Thyroid gland (tissue), 4 donors: ENCODE results near the gene OXA1L. TPM values are rescaled to one million over a fixed set of nuclear protein-coding genes. Genes with fewer than 3 reads are reported as not detected.
"Not testable (repeated sequence)": the region's sequence is repeated elsewhere in the genome, so short reads cannot be mapped to it uniquely, and the experiment has no call there.

Source experiments
- DNase-seq, 2 donors: peaks; one replicate each; pipeline ENCODE4 v3.0.0-alpha.2; 2019
- H3K27ac ChIP-seq, 3 donors: fragments of 200-600 bp; sonication (generic); 1 replicate in 2 of 3; 2 replicates in 1 of 3; pipeline ENCODE4 v1.5.1; 2016 to 2019; ENCODE audit warnings: mild to moderate bottlenecking in 1 of 3, moderate library complexity in 1 of 3
- H3K27me3 ChIP-seq: fragments of 200-600 bp; sonication (generic); one replicate; pipeline ENCODE4 v1.5.1; 2019
- H3K36me3 ChIP-seq, 2 donors: fragments of 200-600 bp; sonication (generic); one replicate each; pipeline ENCODE4 v1.5.1; 2016 to 2019
- H3K4me1 ChIP-seq, 2 donors: fragments of 200-600 bp; sonication (generic); one replicate each; pipeline ENCODE4 v1.5.1; 2017 to 2019
- H3K4me3 ChIP-seq, 3 donors: fragments of 200-600 bp; sonication (generic); replicated peaks in 1 of 3; 1 replicate in 2 of 3; 2 replicates in 1 of 3; pipeline ENCODE4 v1.5.1; 2016; ENCODE audit warnings: mild to moderate bottlenecking in 1 of 3
- H3K9me3 ChIP-seq: fragments of 200-600 bp; sonication (generic); one replicate; pipeline ENCODE4 v1.5.1; 2017
- POLR2A ChIP-seq, 2 donors: fragments of 450-650 bp; IDR thresholded peaks; one replicate each; pipeline ENCODE4 v1.6.1; 2017; ENCODE audit warnings: antibody characterized with exemption in 2 of 2, mild to moderate bottlenecking in 2 of 2, moderate library complexity in 1 of 2
- WGBS, 2 donors: methylation state at CpG; one replicate each; pipeline ENCODE4 v1.1.5; 2017; 5-methylcytosine and 5-hydroxymethylcytosine counted together
- intact Hi-C: fragments of 100-400 bp; cut with DNase I; formaldehyde crosslinking; loops from one replicate; pipeline ENCODE4 v1.15.1; 2023
- total RNA-seq, 4 donors: library from RNA; depleted of rRNA; stranded (reverse); fragments of >200 nt; gene quantifications; one replicate each; pipeline ENCODE4 v1.2.3, GENCODE V29; 2016
- TF ChIP-seq, protein P1 (sequence below), 6 experiments: fragments of 200-600 bp in 3 of 6; fragments of 450-650 bp in 3 of 6; sonication (generic) in 3 of 6; IDR thresholded peaks; one replicate each; pipeline ENCODE4 v1.5.1; 2016 to 2019; ENCODE audit warnings: antibody characterized with exemption in 6 of 6, mild to moderate bottlenecking in 2 of 6, inconsistent platforms in 1 of 6, moderate library complexity in 1 of 6

OXA1L gene
- total RNA-seq, 4 donors from 2014 or later = 104 to 131 (median 117) TPM

DNA sequence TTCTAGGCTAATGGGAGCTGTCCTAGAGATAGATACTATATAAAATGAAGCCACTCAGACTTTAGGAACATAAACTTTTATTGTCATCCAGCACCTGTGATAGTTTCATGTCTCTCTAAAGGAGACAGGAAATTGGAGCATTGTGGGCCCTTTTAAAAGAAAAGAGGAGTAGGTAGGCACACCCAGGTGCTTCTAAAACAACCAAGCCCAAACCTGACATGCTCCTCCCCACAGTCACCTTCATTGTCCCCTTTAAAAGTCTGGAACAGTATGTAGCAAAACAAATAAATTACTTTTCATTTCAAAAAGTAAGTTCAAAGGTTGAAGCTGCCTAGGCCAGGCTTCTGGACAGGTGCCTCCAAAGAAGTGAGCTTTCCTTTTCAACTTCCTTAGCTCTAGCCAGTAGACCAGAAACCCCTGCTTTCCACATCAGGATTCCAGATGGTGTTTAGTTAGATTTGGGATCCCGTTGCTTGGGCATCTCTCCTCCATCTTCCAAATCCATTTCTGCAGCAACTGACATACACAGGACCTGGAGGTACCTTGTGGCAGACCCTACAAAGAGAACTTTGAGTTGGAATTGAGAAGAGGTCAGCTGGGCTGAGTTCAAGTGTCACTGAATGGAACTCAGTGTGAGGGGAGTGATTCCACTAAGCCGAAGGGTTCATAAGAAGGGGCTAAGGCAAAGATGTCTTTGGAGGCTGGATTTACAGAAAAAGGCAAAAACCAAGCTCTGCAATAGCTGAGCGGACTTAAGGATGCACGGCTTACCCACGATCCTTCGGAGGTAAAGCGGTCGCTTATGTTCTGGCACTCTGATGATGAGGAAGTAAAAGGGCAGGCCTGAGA lies 6.9 kb downstream of the OXA1L start:
- H3K27me3 ChIP-seq = no peaks in the 10 kb centered on the region
- intact Hi-C loops = loop anchor here (10.0 kb wide), 1 partner anchor 51 kb away; the partner anchor contains the start of gene MRPL52
- no peaks in the 10 kb centered on the region for H3K9me3 ChIP-seq
- H3K27ac ChIP-seq = no peak overlapping the region
- WGBS, 2 donors = 95 to 98% methylated on average over 8 of the region's 8 CpGs
- H3K4me3 ChIP-seq = no peak overlapping the region
- no peak for DNase-seq
- peaks cover 41% of the 10 kb centered on the region in 2 donors for H3K36me3 ChIP-seq
- TF ChIP-seq, protein P1, sequence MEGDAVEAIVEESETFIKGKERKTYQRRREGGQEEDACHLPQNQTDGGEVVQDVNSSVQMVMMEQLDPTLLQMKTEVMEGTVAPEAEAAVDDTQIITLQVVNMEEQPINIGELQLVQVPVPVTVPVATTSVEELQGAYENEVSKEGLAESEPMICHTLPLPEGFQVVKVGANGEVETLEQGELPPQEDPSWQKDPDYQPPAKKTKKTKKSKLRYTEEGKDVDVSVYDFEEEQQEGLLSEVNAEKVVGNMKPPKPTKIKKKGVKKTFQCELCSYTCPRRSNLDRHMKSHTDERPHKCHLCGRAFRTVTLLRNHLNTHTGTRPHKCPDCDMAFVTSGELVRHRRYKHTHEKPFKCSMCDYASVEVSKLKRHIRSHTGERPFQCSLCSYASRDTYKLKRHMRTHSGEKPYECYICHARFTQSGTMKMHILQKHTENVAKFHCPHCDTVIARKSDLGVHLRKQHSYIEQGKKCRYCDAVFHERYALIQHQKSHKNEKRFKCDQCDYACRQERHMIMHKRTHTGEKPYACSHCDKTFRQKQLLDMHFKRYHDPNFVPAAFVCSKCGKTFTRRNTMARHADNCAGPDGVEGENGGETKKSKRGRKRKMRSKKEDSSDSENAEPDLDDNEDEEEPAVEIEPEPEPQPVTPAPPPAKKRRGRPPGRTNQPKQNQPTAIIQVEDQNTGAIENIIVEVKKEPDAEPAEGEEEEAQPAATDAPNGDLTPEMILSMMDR (IDR thresholded peaks at IDR 0.05) = no peak
- no peak for TF ChIP-seq POLR2A (IDR thresholded peaks at IDR 0.05)
- no peaks in the 10 kb centered on the region for H3K4me1 ChIP-seq

DNA sequence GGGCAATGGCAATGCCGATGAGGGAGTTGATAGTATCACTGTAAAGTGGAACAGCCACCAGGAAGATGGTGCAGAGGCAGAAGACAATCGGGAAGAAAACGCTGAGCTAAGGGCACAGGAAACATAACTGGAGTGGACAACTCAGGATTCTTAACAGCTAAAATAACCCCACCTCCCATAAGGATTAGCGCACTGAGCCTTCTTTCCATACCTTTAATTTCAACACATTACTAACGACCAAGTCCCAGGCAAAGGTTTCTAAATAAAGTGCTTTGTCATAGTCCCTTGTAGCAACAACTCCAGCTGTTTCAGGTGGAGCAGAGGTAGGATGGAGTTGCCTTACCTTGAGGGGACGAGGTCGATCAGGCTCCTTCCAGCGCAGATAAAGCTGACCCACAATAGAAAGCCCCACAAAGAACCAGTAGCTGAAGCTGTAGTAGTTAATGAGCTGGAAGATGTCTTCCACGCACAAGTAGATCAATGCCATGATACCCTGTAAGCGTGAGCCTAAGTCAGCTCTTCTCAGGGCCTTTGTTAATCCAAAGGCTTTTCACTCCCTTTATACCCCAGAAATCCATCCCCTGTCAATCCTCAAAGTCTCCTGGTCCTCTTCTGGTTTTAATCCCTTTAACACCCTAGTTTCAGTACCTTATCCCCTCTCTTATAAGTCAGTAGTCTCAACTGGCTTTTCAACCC lies 7.7 kb downstream of the OXA1L start:
- DNase-seq = no peak
- Histone ChIP-seq H3K27me3 (no peaks in the 10 kb centered on the region), H3K36me3 (peaks cover 40 to 41% of the 10 kb centered on the region in 2 donors), H3K9me3 (no peaks in the 10 kb centered on the region), H3K27ac (no peak overlapping the region), H3K4me3 (no peak overlapping the region), H3K4me1 (no peaks in the 10 kb centered on the region)
- TF ChIP-seq POLR2A (IDR thresholded peaks at IDR 0.05) = no peak
- TF ChIP-seq, protein P1 (IDR thresholded peaks at IDR 0.05) = no peak
- intact Hi-C loops = loop anchor here (10.0 kb wide), 1 partner anchor 51 kb away; the partner anchor contains the start of gene MRPL52
- WGBS, 2 donors = 90% methylated on average over 10 of the region's 10 CpGs

DNA sequence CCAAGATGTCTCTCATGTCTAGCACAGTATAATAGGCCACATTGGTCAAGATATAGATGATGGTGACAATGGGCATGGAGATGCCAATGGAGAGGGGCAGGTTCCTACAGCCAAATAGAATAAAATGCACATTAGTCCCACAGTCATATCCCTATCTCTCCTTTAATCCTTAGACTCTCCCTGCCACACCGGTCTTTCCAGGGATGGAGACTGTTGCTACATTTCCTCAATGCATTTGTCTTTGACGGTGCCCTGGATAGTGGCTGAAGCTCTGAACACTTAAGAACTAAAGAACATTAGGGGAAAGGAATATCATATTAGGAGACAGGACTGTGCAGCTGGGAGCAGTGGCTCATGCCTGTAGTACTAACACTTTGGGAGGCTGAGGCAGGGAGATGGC lies 9.7 kb downstream of the OXA1L start:
- TF ChIP-seq, protein P1 (IDR thresholded peaks at IDR 0.05) = no peak
- TF ChIP-seq POLR2A (IDR thresholded peaks at IDR 0.05) = no peak
- Histone ChIP-seq H3K27ac (no peak overlapping the region), H3K27me3 (no peaks in the 10 kb centered on the region), H3K4me3 (no peak overlapping the region), H3K36me3 (peaks cover 19 to 22% of the 10 kb centered on the region in 2 donors), H3K4me1 (peaks cover 8 to 10% of the 10 kb centered on the region in 2 donors), H3K9me3 (no peaks in the 10 kb centered on the region)
- 84 to 96% methylated on average over 2 of the region's 2 CpGs for WGBS, 2 donors
- no peak for DNase-seq
- intact Hi-C loops = loop anchor here (10.0 kb wide), 1 partner anchor 49 kb away; the partner anchor contains the start of gene MRPL52

DNA sequence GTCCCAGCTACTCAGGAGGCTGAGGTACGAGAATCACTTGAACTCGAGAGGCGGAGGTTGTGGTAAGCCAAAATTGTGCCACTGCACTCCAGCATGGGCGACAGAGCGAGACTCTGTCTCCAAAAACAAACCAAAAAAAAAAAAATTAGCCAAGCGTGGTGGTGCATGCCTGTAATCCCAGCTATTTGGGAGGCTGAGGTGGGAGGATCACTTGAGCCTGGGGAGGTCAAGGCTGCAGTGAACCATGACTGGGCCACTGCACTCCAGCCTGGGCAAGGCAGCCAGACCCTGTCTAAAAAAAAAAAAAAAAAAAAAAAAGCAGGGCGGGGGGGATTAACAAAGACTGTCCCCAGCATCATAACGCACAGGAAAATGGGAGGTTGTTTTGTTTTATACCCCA lies 10.4 kb downstream of the OXA1L start:
- H3K36me3 ChIP-seq = peaks cover 13 to 16% of the 10 kb centered on the region in 2 donors
- H3K4me1 ChIP-seq = peaks cover 8 to 15% of the 10 kb centered on the region in 2 donors
- not testable (repeated sequence) for H3K4me3 ChIP-seq, H3K27me3 ChIP-seq, H3K9me3 ChIP-seq, H3K27ac ChIP-seq, DNase-seq
- intact Hi-C loops = loop anchor here (10.0 kb wide), 1 partner anchor 48 kb away; the partner anchor contains the start of gene MRPL52
- WGBS, 2 donors = 91 to 93% methylated on average over 8 of the region's 8 CpGs

DNA sequence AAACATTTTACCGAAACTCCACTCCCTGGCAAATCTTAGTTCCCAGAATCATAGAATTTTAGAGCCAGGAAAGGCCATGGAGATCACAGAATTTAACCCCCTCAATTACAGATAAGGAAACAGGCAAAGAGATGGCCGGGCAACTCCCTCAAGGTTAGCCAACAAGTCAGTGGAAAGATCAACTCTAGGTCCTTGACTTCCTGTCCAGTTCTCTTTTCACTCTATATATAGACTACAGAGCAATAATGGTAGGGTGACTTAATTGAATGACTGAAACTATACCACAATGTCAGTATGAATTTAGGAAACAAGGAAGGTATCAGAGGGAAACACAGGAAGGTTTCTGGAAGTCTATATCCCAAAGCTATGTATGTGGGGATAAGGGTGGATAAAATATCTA lies 11.6 kb downstream of the OXA1L start:
- H3K9me3 ChIP-seq = no peaks in the 10 kb centered on the region
- 89 to 96% methylated on average over 2 of the region's 2 CpGs for WGBS, 2 donors
- no peak overlapping the region for H3K27ac ChIP-seq
- H3K4me3 ChIP-seq = no peak overlapping the region
- H3K4me1 ChIP-seq = peaks cover 8 to 15% of the 10 kb centered on the region in 2 donors
- intact Hi-C loops = loop anchor here (10.0 kb wide), 1 partner anchor 47 kb away; the partner anchor contains the start of gene MRPL52
- TF ChIP-seq, protein P1 (IDR thresholded peaks at IDR 0.05) = no peak
- TF ChIP-seq POLR2A (IDR thresholded peaks at IDR 0.05) = no peak
- H3K27me3 ChIP-seq = no peaks in the 10 kb centered on the region
- no peak for DNase-seq
- H3K36me3 ChIP-seq = peaks cover 5 to 7% of the 10 kb centered on the region in 2 donors
